Gastrocnemius medialis (tissue), 4 donors: ENCODE results near the gene NFASC.

Experiments
- CTCF ChIP-seq, 5 experiments: fragments of 450-650 bp in 3 of 5; fragments of 200-600 bp in 2 of 5; sonication (generic) in 2 of 5; IDR thresholded peaks in 4 of 5; conservative IDR thresholded peaks in 1 of 5; 1 replicate in 4 of 5; 2 replicates in 1 of 5; pipeline ENCODE4 v1.5.1; 2016 to 2019; ENCODE audit warnings: antibody characterized with exemption in 5 of 5, mild to moderate bottlenecking in 3 of 5, moderate library complexity in 3 of 5
- POLR2A ChIP-seq, 2 donors: fragments of 450-650 bp; IDR thresholded peaks; one replicate each; pipeline ENCODE4 v1.6.1; 2017; ENCODE audit warnings: antibody characterized with exemption in 2 of 2, mild to moderate bottlenecking in 2 of 2, moderate library complexity in 2 of 2

- TF ChIP-seq POLR2A (IDR thresholded peaks at IDR 0.05) (no peak), CTCF (IDR thresholded peaks at IDR 0.05 in 4 of 5, conservative IDR thresholded peaks at IDR 0.05 in 1 of 5) (peak; percentile 43 to 80 (median 63))
Measured at GRCh38 chr1:204941421-204942338, 71.0 kb downstream of the NFASC start.
